OCI-LY3 (cell line): ENCODE results near the gene MARK2.

ENCODE experiments used
- H2AFZ ChIP-seq: fragments of 200-600, 300-600 bp; shearing (Covaris generic); 2 replicates; pipeline ENCODE4 v1.6.0; 2014; ENCODE audit warnings: antibody characterized with exemption, low read depth, low read length
- H3K27ac ChIP-seq: fragments of 200-600, 300-600 bp; sonication (generic); 2 replicates; pipeline ENCODE4 v1.5.1; 2014; ENCODE audit warnings: mild to moderate bottlenecking, low read length, moderate library complexity, mixed read lengths
- H3K27me3 ChIP-seq: fragments of 200-600, 300-600 bp; sonication (generic); 2 replicates; pipeline ENCODE4 v1.6.1; 2014; ENCODE audit warnings: low read depth, low read length, mixed read lengths
- H3K36me3 ChIP-seq: fragments of 200-600, 300-600 bp; sonication (generic); replicated peaks from 2 replicates; pipeline ENCODE3; 2014; ENCODE audit warnings: low read depth, low read length, mixed read lengths
- H3K4me1 ChIP-seq: fragments of 300-600, 200-600 bp; sonication (generic); 2 replicates; pipeline ENCODE4 v1.6.1; 2014; ENCODE audit warnings: low read length, mixed read lengths
- H3K4me2 ChIP-seq: fragments of 200-600, 300-600 bp; sonication (generic); 2 replicates; pipeline ENCODE4 v1.6.1; 2014; ENCODE audit warnings: low read length, mixed read lengths
- H3K4me3 ChIP-seq: fragments of 300-600, 200-600 bp; sonication (generic); 2 replicates; pipeline ENCODE4 v1.5.1; 2014; ENCODE audit warnings: antibody characterized with exemption, mild to moderate bottlenecking, low read length, moderate library complexity
- H3K79me2 ChIP-seq: fragments of 300-600, 200-600 bp; shearing (Covaris generic); 2 replicates; pipeline ENCODE4 v1.6.1; 2014; ENCODE audit warnings: mild to moderate bottlenecking, low read length, mixed read lengths
- H3K9ac ChIP-seq: fragments of 300-600, 200-600 bp; shearing (Covaris generic); 2 replicates; pipeline ENCODE4 v1.6.0; 2014; ENCODE audit warnings: mild to moderate bottlenecking, low read length, moderate library complexity
- H3K9me3 ChIP-seq: fragments of 200-600, 300-600 bp; shearing (Covaris generic); 2 replicates; pipeline ENCODE4 v1.6.1; 2014; ENCODE audit warnings: low read length, mixed read lengths; ENCODE audit not compliant: insufficient read depth
- H4K20me1 ChIP-seq: fragments of 200-600, 300-600 bp; sonication (generic); 2 replicates; pipeline ENCODE4 v1.6.1; 2016; ENCODE audit warnings: low read length, mixed read lengths; ENCODE audit not compliant: insufficient read depth
- CTCF ChIP-seq: fragments of 200-600, 300-600 bp; sonication (generic); IDR thresholded peaks from 2 replicates; pipeline ENCODE4 v1.5.1; 2014; ENCODE audit warnings: antibody characterized with exemption, low read length, low read depth
- EZH2phosphoT487 ChIP-seq: fragments of 200-600 bp; shearing (Covaris generic); IDR thresholded peaks from 2 replicates; pipeline ENCODE4 v1.6.1; 2018; ENCODE audit warnings: antibody characterized with exemption, mixed run types, low read depth

The MARK2 gene

GRCh38 chr11:63838678-63839507 lies at the start of gene MARK2:
MARK2 (plus strand) TSS chr11:63839110; CDS start chr11:63839507, 397 bp downstream.
- Histone ChIP-seq H4K20me1 (peaks cover 39% of the 10 kb centered on the region), H3K27ac (peak within 1 kb of the TSS; percentile 75), H3K4me3 (peak within 1 kb of the TSS; percentile 99), H3K4me1 (peaks cover 25% of the 10 kb centered on the region), H3K79me2 (peaks cover 50% of the 10 kb centered on the region), H3K36me3 (peaks cover 28% of the 10 kb centered on the region), H3K9ac (peak within 1 kb of the TSS; percentile 100), H3K27me3 (no peaks in the 10 kb centered on the region), H3K4me2 (peak within 1 kb of the TSS; percentile 99), H3K9me3 (no peaks in the 10 kb centered on the region), H2AFZ (peak within 1 kb of the TSS; percentile 12)
- TF ChIP-seq EZH2phosphoT487 (no peak), CTCF (no peak)

DNA sequence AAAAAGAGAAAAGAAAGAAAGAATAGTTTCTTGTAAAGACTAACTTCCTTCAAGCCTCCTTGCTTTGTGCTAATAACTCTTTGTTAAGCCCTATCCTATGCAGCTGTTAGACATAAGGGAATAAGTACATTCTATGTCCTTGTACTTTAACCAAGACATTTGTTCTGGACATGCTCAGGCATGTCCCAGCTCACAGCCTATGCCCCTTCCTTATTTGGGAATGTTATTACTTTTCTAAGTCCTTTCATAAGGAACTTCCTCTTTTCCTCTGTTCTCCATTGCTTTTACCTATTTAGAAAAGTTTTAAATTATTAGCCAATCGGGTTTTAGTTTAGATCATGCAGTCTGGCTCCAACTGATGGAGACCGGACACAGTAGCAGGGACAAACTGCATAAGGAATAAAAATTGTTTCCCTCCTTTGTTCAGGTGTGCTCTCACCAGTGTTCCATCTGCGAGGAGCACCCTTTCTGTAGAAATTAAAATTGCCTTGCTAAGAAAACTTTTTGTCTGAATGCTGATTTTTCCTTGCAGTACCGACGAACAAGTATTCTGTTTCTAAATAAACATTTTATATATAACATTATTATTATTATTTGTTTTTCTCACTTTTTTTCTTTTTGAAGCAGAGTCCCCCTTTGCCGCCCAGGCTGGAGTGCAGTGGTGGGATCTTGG lies 47.3 kb upstream of the MARK2 start:
- Histone ChIP-seq H3K9me3 (peaks cover 10% of the 10 kb centered on the region; the same call in 1 of the 2 replicates), H3K4me3 (no peak overlapping the region), H3K4me1 (no peaks in the 10 kb centered on the region), H3K9ac (no peak overlapping the region), H3K36me3 (no peaks in the 10 kb centered on the region), H3K4me2 (no peak overlapping the region), H2AFZ (no peak overlapping the region), H3K27me3 (no peaks in the 10 kb centered on the region), H3K27ac (no peak overlapping the region), H3K79me2 (no peaks in the 10 kb centered on the region), H4K20me1 (no peaks in the 10 kb centered on the region)
- no peak for TF ChIP-seq CTCF
- TF ChIP-seq EZH2phosphoT487: no peak

DNA sequence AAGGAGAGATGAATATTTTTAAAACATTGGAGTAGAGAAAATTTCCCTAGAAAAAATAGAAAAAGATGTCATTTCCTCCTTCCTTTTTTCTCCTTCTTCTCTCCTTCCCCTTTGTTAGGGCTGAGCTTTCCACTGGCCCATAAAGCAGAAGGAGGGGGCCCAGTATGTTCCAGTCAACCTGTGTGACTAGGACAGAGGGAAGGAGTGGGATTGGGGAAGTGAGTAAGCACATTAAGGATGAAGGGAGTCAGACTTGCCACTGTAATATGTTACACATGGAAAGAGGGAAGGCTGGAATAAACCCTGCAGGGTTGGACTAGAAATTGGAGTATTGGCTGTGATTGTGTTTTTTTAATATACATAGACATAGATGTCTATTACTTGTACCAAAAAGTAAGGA lies 45.7 kb upstream of the MARK2 start:
- no peaks in the 10 kb centered on the region for H3K36me3 ChIP-seq
- TF ChIP-seq EZH2phosphoT487: no peak
- TF ChIP-seq CTCF: no peak

DNA sequence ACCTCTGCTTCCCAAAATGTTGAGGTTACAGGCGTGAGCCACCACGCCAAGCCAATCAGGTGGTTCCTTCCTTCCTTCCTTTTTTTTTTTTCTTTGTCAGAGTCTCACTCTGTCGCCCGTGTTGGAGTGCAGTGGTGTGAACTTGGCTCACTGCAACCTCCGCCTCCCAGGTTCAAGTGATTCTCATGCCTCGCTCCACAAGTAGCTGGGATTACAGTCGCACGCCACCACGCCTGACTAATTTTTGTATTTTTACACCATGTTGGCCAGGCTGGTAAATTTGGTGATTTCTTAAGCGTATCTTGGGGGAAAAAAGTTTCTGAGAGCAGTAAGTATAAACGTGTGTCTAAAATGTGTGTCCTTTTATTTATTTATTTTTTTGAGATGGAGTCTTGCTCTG lies 43.8 kb upstream of the MARK2 start:
- no peak for TF ChIP-seq EZH2phosphoT487
- TF ChIP-seq CTCF: no peak
- no peaks in the 10 kb centered on the region for H3K36me3 ChIP-seq
- no peak overlapping the region for H3K4me3 ChIP-seq
- H3K9ac ChIP-seq: no peak overlapping the region
- H3K27me3 ChIP-seq: no peaks in the 10 kb centered on the region
- H3K79me2 ChIP-seq: no peaks in the 10 kb centered on the region
- no peaks in the 10 kb centered on the region for H4K20me1 ChIP-seq
- no peak overlapping the region for H3K27ac ChIP-seq
- H3K9me3 ChIP-seq: peaks cover 10% of the 10 kb centered on the region; the same call in 1 of the 2 replicates
- no peak overlapping the region for H2AFZ ChIP-seq
- no peak overlapping the region for H3K4me2 ChIP-seq
- H3K4me1 ChIP-seq: no peaks in the 10 kb centered on the region

More for the DNA sequence above, 45.7 kb upstream of the MARK2 start:
- Histone ChIP-seq H3K4me3 (no peak overlapping the region), H3K79me2 (no peaks in the 10 kb centered on the region), H3K27me3 (no peaks in the 10 kb centered on the region), H4K20me1 (no peaks in the 10 kb centered on the region), H3K4me1 (no peaks in the 10 kb centered on the region), H3K4me2 (no peak overlapping the region), H3K9me3 (peaks cover 10% of the 10 kb centered on the region; the same call in 1 of the 2 replicates), H2AFZ (no peak overlapping the region), H3K9ac (no peak overlapping the region), H3K27ac (no peak overlapping the region)
